Neutrophil (primary cell): Measurements from ENCODE around the gene APOA1.
"Not testable (repeated sequence)": the region's sequence is repeated elsewhere in the genome, so short reads cannot be mapped to it uniquely, and the experiment has no call there.

ENCODE experiments used
- H3K27ac ChIP-seq: fragments of 200-600 bp; sonication (generic); 2 replicates; pipeline ENCODE4 v1.5.1; 2016; ENCODE audit warnings: mild to moderate bottlenecking, moderate library complexity
- H3K27me3 ChIP-seq: fragments of 200-600 bp; sonication (generic); 2 replicates; pipeline ENCODE4 v1.6.0; 2016; ENCODE audit warnings: mild to moderate bottlenecking
- H3K36me3 ChIP-seq: fragments of 200-600 bp; sonication (generic); 2 replicates; pipeline ENCODE4 v1.5.1; 2017
- H3K4me1 ChIP-seq, 2 experiments: fragments of 200-600 bp in 1 of 2; sonication (generic) in 1 of 2; 1 replicate in 1 of 2; 2 replicates in 1 of 2; pipeline versions ENCODE4 v1.5.1 to v1.6.1; 2013 to 2016; ENCODE audit warnings: low read depth in 1 of 2, low read length in 1 of 2, mild to moderate bottlenecking in 1 of 2, moderate library complexity in 1 of 2; ENCODE audit not compliant: control insufficient read depth in 1 of 2, insufficient read depth in 1 of 2
- H3K4me3 ChIP-seq, 2 experiments: fragments of 200-600 bp in 1 of 2; sonication (generic) in 1 of 2; 1 replicate in 1 of 2; 2 replicates in 1 of 2; pipeline ENCODE4 v1.5.1; 2013 to 2016; ENCODE audit warnings: low read depth in 1 of 2, low read length in 1 of 2, mild to moderate bottlenecking in 1 of 2, moderate library complexity in 1 of 2
- H3K9me3 ChIP-seq: fragments of 200-600 bp; sonication (generic); 2 replicates; pipeline ENCODE4 v1.5.1; 2016
- CTCF ChIP-seq: fragments of 200-600 bp; sonication (generic); IDR thresholded peaks from 2 replicates; pipeline ENCODE4 v1.5.1; 2016; ENCODE audit warnings: antibody characterized with exemption

The APOA1 gene

GRCh38 chr11:116840224-116840745 lies 2.9 kb upstream of the APOA1 start:
- H3K36me3 ChIP-seq: peaks cover 25% of the 10 kb centered on the region
- H3K4me3 ChIP-seq: no peak overlapping the region
- H3K4me1 ChIP-seq: peaks cover 9% of the 10 kb centered on the region in 2 experiments
- H3K9me3 ChIP-seq: no peaks in the 10 kb centered on the region
- H3K27ac ChIP-seq: no peak overlapping the region
- H3K27me3 ChIP-seq: peaks cover 11% of the 10 kb centered on the region
- no peak for TF ChIP-seq CTCF

- H3K9me3 ChIP-seq: no peaks in the 10 kb centered on the region
- H3K36me3 ChIP-seq: peaks cover 9% of the 10 kb centered on the region
- no peak overlapping the region for H3K27ac ChIP-seq
- no peak for TF ChIP-seq CTCF
- peaks cover 19% of the 10 kb centered on the region for H3K27me3 ChIP-seq
- H3K4me3 ChIP-seq: no peak overlapping the region
- peaks cover 15% of the 10 kb centered on the region in 2 experiments for H3K4me1 ChIP-seq
Measured at GRCh38 chr11:116838321-116839084, 1.1 kb upstream of the APOA1 start.

GRCh38 chr11:116836632-116836991 lies 810 bp downstream of the APOA1 start:
- H3K9me3 ChIP-seq: no peaks in the 10 kb centered on the region
- peaks cover 15% of the 10 kb centered on the region in 2 experiments for H3K4me1 ChIP-seq
- H3K4me3 ChIP-seq: no peak overlapping the region
- no peak for TF ChIP-seq CTCF
- H3K27ac ChIP-seq: no peak overlapping the region
- H3K27me3 ChIP-seq: peaks cover 19% of the 10 kb centered on the region
- no peaks in the 10 kb centered on the region for H3K36me3 ChIP-seq

- Histone ChIP-seq H3K4me1 (peaks cover 15% of the 10 kb centered on the region in 2 experiments), H3K9me3 (no peaks in the 10 kb centered on the region), H3K27ac (no peak overlapping the region), H3K4me3 (peak overlapping the region; percentile 5 to 34), H3K36me3 (no peaks in the 10 kb centered on the region), H3K27me3 (peaks cover 19% of the 10 kb centered on the region)
- no peak for TF ChIP-seq CTCF
Measured at GRCh38 chr11:116835791-116836631, 1.4 kb downstream of the APOA1 start.

- peaks cover 19% of the 10 kb centered on the region for H3K27me3 ChIP-seq
- no peaks in the 10 kb centered on the region for H3K36me3 ChIP-seq
- H3K4me1 ChIP-seq: peaks cover 15% of the 10 kb centered on the region in 2 experiments
- H3K4me3 ChIP-seq: peak overlapping the region; percentile 5 to 34
- H3K27ac ChIP-seq: no peak overlapping the region
- TF ChIP-seq CTCF: no peak
- no peaks in the 10 kb centered on the region for H3K9me3 ChIP-seq
Measured at GRCh38 chr11:116835042-116835772, 2.2 kb downstream of the APOA1 start.

- H3K27ac ChIP-seq, H3K36me3 ChIP-seq, H3K9me3 ChIP-seq, H3K4me3 ChIP-seq: not testable (repeated sequence)
- H3K4me1 ChIP-seq: peaks cover 15% of the 10 kb centered on the region in 2 experiments
- peaks cover 19% of the 10 kb centered on the region for H3K27me3 ChIP-seq
Measured at GRCh38 chr11:116834535-116835041, 2.8 kb downstream of the APOA1 start.
